ENCODE measurements around the gene CBLN4.

DNA sequence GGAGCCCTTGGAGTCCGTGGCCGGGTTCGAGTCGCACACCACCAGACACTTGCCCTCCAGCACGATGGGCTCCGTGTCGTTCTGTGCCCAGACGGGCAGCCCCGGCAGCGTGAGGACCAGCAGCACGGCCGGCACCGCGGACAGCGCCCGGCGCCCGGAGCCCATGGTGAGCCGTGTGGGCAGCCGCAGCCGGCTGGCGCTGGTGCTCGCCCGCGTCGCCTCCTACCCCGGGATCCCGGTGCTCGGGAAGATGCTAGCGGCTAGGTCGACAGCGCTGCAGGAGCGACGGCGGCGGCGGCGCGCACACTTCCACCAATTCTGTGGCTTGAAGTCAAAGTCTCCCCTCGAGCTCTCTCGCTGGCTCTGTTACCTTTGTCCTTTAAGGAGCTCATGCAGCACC lies 1.3 kb downstream of the CBLN4 start:
- TF ChIP-seq, protein P1, sequence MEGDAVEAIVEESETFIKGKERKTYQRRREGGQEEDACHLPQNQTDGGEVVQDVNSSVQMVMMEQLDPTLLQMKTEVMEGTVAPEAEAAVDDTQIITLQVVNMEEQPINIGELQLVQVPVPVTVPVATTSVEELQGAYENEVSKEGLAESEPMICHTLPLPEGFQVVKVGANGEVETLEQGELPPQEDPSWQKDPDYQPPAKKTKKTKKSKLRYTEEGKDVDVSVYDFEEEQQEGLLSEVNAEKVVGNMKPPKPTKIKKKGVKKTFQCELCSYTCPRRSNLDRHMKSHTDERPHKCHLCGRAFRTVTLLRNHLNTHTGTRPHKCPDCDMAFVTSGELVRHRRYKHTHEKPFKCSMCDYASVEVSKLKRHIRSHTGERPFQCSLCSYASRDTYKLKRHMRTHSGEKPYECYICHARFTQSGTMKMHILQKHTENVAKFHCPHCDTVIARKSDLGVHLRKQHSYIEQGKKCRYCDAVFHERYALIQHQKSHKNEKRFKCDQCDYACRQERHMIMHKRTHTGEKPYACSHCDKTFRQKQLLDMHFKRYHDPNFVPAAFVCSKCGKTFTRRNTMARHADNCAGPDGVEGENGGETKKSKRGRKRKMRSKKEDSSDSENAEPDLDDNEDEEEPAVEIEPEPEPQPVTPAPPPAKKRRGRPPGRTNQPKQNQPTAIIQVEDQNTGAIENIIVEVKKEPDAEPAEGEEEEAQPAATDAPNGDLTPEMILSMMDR (conservative IDR thresholded peaks at IDR 0.05; ENCODE audit: low read length): no peak
- no peak for TF ChIP-seq EZH2phosphoT487 (IDR thresholded peaks at IDR 0.05; ENCODE audit: borderline replicate concordance, low read depth, low read length)

All from OCI-LY7 (cell line).